CMK (cell line): Measurements from ENCODE around the gene MYRIP.
"Not testable (repeated sequence)": the region's sequence is repeated elsewhere in the genome, so short reads cannot be mapped to it uniquely, and the experiment has no call there.

ENCODE experiments used
- DNase-seq: peaks from one replicate; pipeline ENCODE4 v3.0.0-alpha.2; 2010; ENCODE audit warnings: low read depth

MYRIP gene

GRCh38 chr3:39809181-39809994, at the start of gene MYRIP:
Gene MYRIP (plus strand): TSS chr3:39809609. CDS start chr3:39900817, 91,208 bp downstream.
- DNase-seq: peak; percentile 31

GRCh38 chr3:39760325-39760724, 49.1 kb upstream of the MYRIP start:
- no peak for DNase-seq

- no peak for DNase-seq
Measured at GRCh38 chr3:39762537-39763070, 46.8 kb upstream of the MYRIP start.

GRCh38 chr3:39763390-39763789, 46.0 kb upstream of the MYRIP start:
- no peak for DNase-seq

GRCh38 chr3:39765575-39765974, 43.8 kb upstream of the MYRIP start:
- DNase-seq: no peak

- DNase-seq: no peak
Measured at GRCh38 chr3:39766433-39766832, 43.0 kb upstream of the MYRIP start.

GRCh38 chr3:39766909-39767308, 42.5 kb upstream of the MYRIP start:
- DNase-seq: not testable (repeated sequence)

GRCh38 chr3:39778168-39778567, 31.2 kb upstream of the MYRIP start:
- DNase-seq: not testable (repeated sequence)

- no peak for DNase-seq
Measured at GRCh38 chr3:39779511-39780230, 29.7 kb upstream of the MYRIP start.

- DNase-seq: no peak
Measured at GRCh38 chr3:39780352-39780751, 29.1 kb upstream of the MYRIP start.

GRCh38 chr3:39781025-39781424, 28.4 kb upstream of the MYRIP start:
- no peak for DNase-seq

- no peak for DNase-seq
Measured at GRCh38 chr3:39781632-39782031, 27.8 kb upstream of the MYRIP start.

- DNase-seq: no peak
Measured at GRCh38 chr3:39783680-39784079, 25.7 kb upstream of the MYRIP start.

- DNase-seq: no peak
Measured at GRCh38 chr3:39784922-39785321, 24.5 kb upstream of the MYRIP start.

- DNase-seq: no peak
Measured at GRCh38 chr3:39788128-39788883, 21.1 kb upstream of the MYRIP start.

GRCh38 chr3:39791603-39792002, 17.8 kb upstream of the MYRIP start:
- no peak for DNase-seq

GRCh38 chr3:39794880-39795279, 14.5 kb upstream of the MYRIP start:
- no peak for DNase-seq

GRCh38 chr3:39801216-39801615, 8.2 kb upstream of the MYRIP start:
- no peak for DNase-seq

GRCh38 chr3:39802486-39802885, 6.9 kb upstream of the MYRIP start:
- not testable (repeated sequence) for DNase-seq

GRCh38 chr3:39803956-39804355, 5.5 kb upstream of the MYRIP start:
- DNase-seq: no peak

- DNase-seq: no peak
Measured at GRCh38 chr3:39804951-39805350, 4.5 kb upstream of the MYRIP start.

GRCh38 chr3:39805650-39806049, 3.8 kb upstream of the MYRIP start:
- no peak for DNase-seq
